Hepatocyte (in vitro differentiated cells): ENCODE measurements around the gene CYP26A1.

Experiments used
- CTCF ChIP-seq: fragments of 200-600 bp; sonication (generic); IDR thresholded peaks from 2 replicates; pipeline ENCODE4 v1.5.1; 2016; ENCODE audit warnings: antibody characterized with exemption, mild to moderate bottlenecking; ENCODE audit not compliant: poor library complexity
- EZH2phosphoT487 ChIP-seq: fragments of 200-600 bp; sonication (generic); IDR thresholded peaks from one replicate; pipeline ENCODE4 v1.6.1; 2018; ENCODE audit warnings: antibody characterized with exemption, mild to moderate bottlenecking, low read depth, moderate library complexity; ENCODE audit not compliant: unreplicated experiment, severe bottlenecking

GRCh38 chr10:93081318-93081717, 7.6 kb downstream of the CYP26A1 start:
- TF ChIP-seq CTCF, result no peak
- TF ChIP-seq EZH2phosphoT487, result no peak
